Stimulated activated CD8-positive, alpha-beta memory T cell treated with anti-CD3 and anti-CD28 coated beads, Interleukin-4, amount 100 ng/mL, for 4 hours (primary cell): ENCODE measurements around the gene TMEM238.

Source experiments
- DNase-seq, 2 donors: peaks; one replicate each; pipeline ENCODE4 v3.0.0-alpha.2; 2020; ENCODE audit warnings: low read depth in 2 of 2, low spot score in 1 of 2

Gene TMEM238

GRCh38 chr19:55382013-55382412, 2.1 kb downstream of the TMEM238 start:
- DNase-seq, result no peak

- no peak for DNase-seq
Measured at GRCh38 chr19:55379174-55379573, 4.9 kb downstream of the TMEM238 start.

- no peak for DNase-seq
Measured at GRCh38 chr19:55377356-55378131, 6.5 kb downstream of the TMEM238 start.

GRCh38 chr19:55376241-55376933, 7.7 kb downstream of the TMEM238 start, which contains the start of gene TMEM190:
TSS of gene TMEM190 (plus strand) at chr19:55376826. CDS start at chr19:55376854, 28 bp downstream.
- no peak for DNase-seq

- no peak for DNase-seq
Measured at GRCh38 chr19:55373993-55374757, 9.9 kb downstream of the TMEM238 start.

- no peak for DNase-seq
Measured at GRCh38 chr19:55373306-55373992, 10.6 kb downstream of the TMEM238 start.

- DNase-seq, result no peak
Measured at GRCh38 chr19:55372316-55373081, 11.6 kb downstream of the TMEM238 start.

- no peak for DNase-seq
Measured at GRCh38 chr19:55370305-55370988, 13.6 kb downstream of the TMEM238 start, which contains the start of gene IL11. TSS of gene IL11 (minus strand) at chr19:55370463. CDS start at chr19:55370310, 153 bp downstream.

- no peak for DNase-seq
Measured at GRCh38 chr19:55369653-55370304, 14.3 kb downstream of the TMEM238 start.

- no peak for DNase-seq
Measured at GRCh38 chr19:55368701-55369563, 15.2 kb downstream of the TMEM238 start.

- no peak for DNase-seq
Measured at GRCh38 chr19:55368106-55368505, 16.0 kb downstream of the TMEM238 start.

- DNase-seq, result no peak
Measured at GRCh38 chr19:55366790-55367189, 17.3 kb downstream of the TMEM238 start.

GRCh38 chr19:55365964-55366363, 18.1 kb downstream of the TMEM238 start:
- DNase-seq, result no peak

- DNase-seq, result no peak
Measured at GRCh38 chr19:55365245-55365644, 18.8 kb downstream of the TMEM238 start.

- no peak for DNase-seq
Measured at GRCh38 chr19:55362990-55363716, 20.9 kb downstream of the TMEM238 start, which contains the start of gene GARIN5B. TSS of gene GARIN5B (minus strand) at chr19:55363260. CDS start at chr19:55363066, 194 bp downstream.

GRCh38 chr19:55362174-55362989, 21.7 kb downstream of the TMEM238 start:
- DNase-seq, result no peak

GRCh38 chr19:55360902-55361301, 23.2 kb downstream of the TMEM238 start:
- no peak for DNase-seq
